Measurements from ENCODE around the gene CERS4.
"Not testable (repeated sequence)": the region's sequence is repeated elsewhere in the genome, so short reads cannot be mapped to it uniquely, and the experiment has no call there.

The CERS4 gene

GRCh38 chr19:8210421-8211101 is 1.4 kb downstream of the CERS4 start:
- no peak for DNase-seq

- no peak for DNase-seq
These were observed 3.0 kb downstream of the CERS4 start for GRCh38 chr19:8212212-8212611.

- DNase-seq: no peak
These were observed 3.7 kb downstream of the CERS4 start for GRCh38 chr19:8212916-8213315.

GRCh38 chr19:8213827-8214672 is 4.9 kb downstream of the CERS4 start:
- no peak for DNase-seq

- DNase-seq: no peak
These were observed 5.6 kb downstream of the CERS4 start for GRCh38 chr19:8214802-8215201.

- DNase-seq: no peak
These were observed 6.6 kb downstream of the CERS4 start for GRCh38 chr19:8215783-8216182.

GRCh38 chr19:8216357-8216756 is 7.2 kb downstream of the CERS4 start:
- no peak for DNase-seq

- not testable (repeated sequence) for DNase-seq
These were observed 9.0 kb downstream of the CERS4 start for GRCh38 chr19:8218127-8218526.

GRCh38 chr19:8220481-8220880 is 11.3 kb downstream of the CERS4 start:
- no peak for DNase-seq

- no peak for DNase-seq
These were observed 12.0 kb downstream of the CERS4 start for GRCh38 chr19:8221161-8221560.

GRCh38 chr19:8223442-8223841 is 14.3 kb downstream of the CERS4 start:
- DNase-seq: not testable (repeated sequence)

- no peak for DNase-seq
These were observed 15.4 kb downstream of the CERS4 start for GRCh38 chr19:8224394-8225145.

- DNase-seq: no peak
These were observed 22.0 kb downstream of the CERS4 start for GRCh38 chr19:8231073-8231604.

- DNase-seq: no peak
These were observed 24.2 kb downstream of the CERS4 start for GRCh38 chr19:8233370-8233769.

GRCh38 chr19:8237026-8237425 is 27.9 kb downstream of the CERS4 start:
- DNase-seq: no peak

GRCh38 chr19:8238251-8238650 is 29.1 kb downstream of the CERS4 start:
- no peak for DNase-seq

GRCh38 chr19:8239528-8240273 is 30.5 kb downstream of the CERS4 start:
- no peak for DNase-seq

- no peak for DNase-seq
These were observed 31.4 kb downstream of the CERS4 start for GRCh38 chr19:8240274-8241229.

- no peak for DNase-seq
These were observed 32.5 kb downstream of the CERS4 start for GRCh38 chr19:8241646-8242045.

- no peak for DNase-seq
These were observed 33.1 kb downstream of the CERS4 start for GRCh38 chr19:8242211-8242821.

- no peak for DNase-seq
These were observed 34.0 kb downstream of the CERS4 start for GRCh38 chr19:8243146-8243545.

All from NCI-H1930 (cell line).